Measurements from ENCODE around the gene CUX1. TPM values are rescaled to one million over a fixed set of nuclear protein-coding genes. Genes with fewer than 3 reads are reported as not detected.
A peak's percentile ranks its signal among the peaks of the same experiment; 100 is the strongest.

CUX1 gene
- total RNA-seq, 1 donor from 2014 or later: 101 TPM

DNA sequence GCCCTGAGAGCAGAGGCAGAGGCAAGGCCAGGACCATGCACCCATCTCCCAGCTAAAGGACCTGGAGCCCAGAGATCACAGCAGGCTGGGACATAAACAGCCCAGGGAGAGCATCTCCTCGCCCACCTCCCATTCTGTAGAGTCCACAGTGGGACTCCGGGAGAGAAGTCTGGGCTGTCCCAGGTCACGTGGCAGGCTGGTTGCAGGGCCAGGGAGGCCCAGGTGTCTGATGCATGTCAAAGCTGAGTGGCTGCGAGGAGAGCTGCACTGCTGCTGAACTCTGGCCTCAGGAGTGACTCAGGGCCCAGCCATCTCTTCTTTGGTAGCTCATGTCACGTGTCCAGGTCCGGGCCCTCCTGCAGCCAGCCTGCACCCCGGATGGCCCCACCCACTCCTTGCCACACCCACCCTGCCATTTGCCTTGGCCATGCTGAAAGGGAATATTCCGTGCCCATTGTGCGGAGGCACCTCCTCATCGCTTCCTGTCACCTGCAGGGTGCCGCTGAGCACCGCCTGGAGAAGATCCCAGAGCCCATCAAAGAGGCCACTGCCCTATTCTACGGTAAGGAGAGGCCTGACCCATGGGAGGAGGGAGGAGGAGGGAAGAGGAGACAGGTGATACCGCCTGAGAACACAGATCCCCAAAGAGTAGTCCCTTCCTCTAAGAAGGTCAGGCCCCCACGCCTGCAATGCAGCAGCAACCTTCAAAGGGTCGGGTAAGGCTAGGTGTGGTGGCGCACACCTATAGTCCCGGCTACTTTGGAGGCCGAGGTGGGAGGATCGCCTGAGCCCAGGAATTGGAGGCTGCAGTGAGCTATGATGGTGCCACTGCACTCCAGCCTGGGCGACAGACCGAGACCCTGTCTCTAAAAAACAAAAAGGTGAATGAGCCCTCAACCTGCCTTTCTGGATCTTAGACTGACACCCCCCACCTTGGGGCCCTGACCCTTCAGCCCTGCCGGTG, 456.6 kb downstream of the CUX1 start:
- Histone ChIP-seq H3K27me3 (no peaks in the 10 kb centered on the region), H3K36me3 (no peaks in the 10 kb centered on the region), H3K4me1 (no peaks in the 10 kb centered on the region), H3K27ac (no peak overlapping the region), H3K9me3 (no peaks in the 10 kb centered on the region), H3K4me3 (no peak overlapping the region)
- intact Hi-C loops (cut with DNase I): loop anchor here (5.0 kb wide), 2 partner anchors 672 to 912 kb away; partner anchors contain the start of gene COL26A1
- TF ChIP-seq, protein P1, sequence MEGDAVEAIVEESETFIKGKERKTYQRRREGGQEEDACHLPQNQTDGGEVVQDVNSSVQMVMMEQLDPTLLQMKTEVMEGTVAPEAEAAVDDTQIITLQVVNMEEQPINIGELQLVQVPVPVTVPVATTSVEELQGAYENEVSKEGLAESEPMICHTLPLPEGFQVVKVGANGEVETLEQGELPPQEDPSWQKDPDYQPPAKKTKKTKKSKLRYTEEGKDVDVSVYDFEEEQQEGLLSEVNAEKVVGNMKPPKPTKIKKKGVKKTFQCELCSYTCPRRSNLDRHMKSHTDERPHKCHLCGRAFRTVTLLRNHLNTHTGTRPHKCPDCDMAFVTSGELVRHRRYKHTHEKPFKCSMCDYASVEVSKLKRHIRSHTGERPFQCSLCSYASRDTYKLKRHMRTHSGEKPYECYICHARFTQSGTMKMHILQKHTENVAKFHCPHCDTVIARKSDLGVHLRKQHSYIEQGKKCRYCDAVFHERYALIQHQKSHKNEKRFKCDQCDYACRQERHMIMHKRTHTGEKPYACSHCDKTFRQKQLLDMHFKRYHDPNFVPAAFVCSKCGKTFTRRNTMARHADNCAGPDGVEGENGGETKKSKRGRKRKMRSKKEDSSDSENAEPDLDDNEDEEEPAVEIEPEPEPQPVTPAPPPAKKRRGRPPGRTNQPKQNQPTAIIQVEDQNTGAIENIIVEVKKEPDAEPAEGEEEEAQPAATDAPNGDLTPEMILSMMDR (IDR thresholded peaks at IDR 0.05): no peak
- no peak for DNase-seq (ENCODE audit: low spot score in 2 of 2)

DNA sequence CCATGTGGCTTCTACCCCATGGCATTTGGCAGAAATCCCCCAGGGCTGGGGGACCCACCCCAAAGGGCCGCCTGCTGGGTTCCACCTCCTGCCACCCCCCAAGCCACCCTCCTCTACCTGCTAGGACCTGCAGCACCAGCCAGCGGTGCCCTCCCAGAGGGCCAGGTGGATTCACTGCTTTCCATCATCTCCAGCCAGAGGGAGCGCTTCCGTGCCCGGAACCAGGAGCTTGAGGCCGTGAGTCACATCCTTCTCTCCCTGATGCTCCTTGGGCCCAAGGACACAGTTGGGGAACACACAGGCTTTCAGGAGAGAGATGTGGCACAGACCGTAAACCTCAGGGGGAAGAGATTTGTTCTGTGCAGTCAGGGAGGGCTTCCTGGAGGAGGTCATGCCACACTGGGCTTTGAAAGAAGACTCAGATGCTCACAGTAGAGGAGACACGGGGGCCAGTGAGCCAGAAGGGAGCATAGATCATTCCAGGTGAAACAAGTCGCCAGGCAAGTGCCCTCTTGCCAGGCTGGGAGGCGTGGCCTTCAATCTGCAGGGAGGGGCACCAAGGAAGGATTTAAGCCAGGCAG, 457.8 kb downstream of the CUX1 start:
- no peak for DNase-seq (ENCODE audit: low spot score in 2 of 2)
- no peak overlapping the region for H3K4me3 ChIP-seq
- H3K27ac ChIP-seq: no peak overlapping the region
- intact Hi-C loops (cut with DNase I): no loop called here
- no peaks in the 10 kb centered on the region for H3K36me3 ChIP-seq
- no peaks in the 10 kb centered on the region for H3K9me3 ChIP-seq
- no peaks in the 10 kb centered on the region for H3K4me1 ChIP-seq
- H3K27me3 ChIP-seq: no peaks in the 10 kb centered on the region
- TF ChIP-seq, protein P1 (IDR thresholded peaks at IDR 0.05): no peak

DNA sequence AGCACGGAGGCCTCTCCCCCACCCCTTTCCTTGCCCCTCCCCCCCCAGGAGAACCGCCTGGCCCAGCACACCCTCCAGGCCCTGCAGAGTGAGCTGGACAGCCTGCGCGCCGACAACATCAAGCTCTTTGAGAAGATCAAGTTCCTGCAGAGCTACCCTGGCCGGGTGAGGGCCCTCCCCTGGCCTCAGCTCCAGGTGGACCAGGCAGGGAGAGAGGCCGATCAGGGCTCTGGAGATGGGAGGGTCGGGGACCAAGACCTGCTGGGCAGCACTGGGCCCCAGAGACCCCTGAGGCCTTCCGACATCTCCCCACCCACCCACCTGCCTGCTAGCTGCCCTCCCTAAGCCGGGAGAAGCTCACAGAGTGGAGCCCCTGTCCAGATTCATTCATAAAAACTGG, 460.5 kb downstream of the CUX1 start:
- Histone ChIP-seq H3K36me3 (no peaks in the 10 kb centered on the region), H3K27ac (no peak overlapping the region), H3K4me1 (no peaks in the 10 kb centered on the region), H3K9me3 (no peaks in the 10 kb centered on the region), H3K27me3 (no peaks in the 10 kb centered on the region), H3K4me3 (no peak overlapping the region)
- DNase-seq (ENCODE audit: low spot score in 2 of 2): no peak
- TF ChIP-seq, protein P1 (IDR thresholded peaks at IDR 0.05): no peak
- intact Hi-C loops (cut with DNase I): no loop called here

DNA sequence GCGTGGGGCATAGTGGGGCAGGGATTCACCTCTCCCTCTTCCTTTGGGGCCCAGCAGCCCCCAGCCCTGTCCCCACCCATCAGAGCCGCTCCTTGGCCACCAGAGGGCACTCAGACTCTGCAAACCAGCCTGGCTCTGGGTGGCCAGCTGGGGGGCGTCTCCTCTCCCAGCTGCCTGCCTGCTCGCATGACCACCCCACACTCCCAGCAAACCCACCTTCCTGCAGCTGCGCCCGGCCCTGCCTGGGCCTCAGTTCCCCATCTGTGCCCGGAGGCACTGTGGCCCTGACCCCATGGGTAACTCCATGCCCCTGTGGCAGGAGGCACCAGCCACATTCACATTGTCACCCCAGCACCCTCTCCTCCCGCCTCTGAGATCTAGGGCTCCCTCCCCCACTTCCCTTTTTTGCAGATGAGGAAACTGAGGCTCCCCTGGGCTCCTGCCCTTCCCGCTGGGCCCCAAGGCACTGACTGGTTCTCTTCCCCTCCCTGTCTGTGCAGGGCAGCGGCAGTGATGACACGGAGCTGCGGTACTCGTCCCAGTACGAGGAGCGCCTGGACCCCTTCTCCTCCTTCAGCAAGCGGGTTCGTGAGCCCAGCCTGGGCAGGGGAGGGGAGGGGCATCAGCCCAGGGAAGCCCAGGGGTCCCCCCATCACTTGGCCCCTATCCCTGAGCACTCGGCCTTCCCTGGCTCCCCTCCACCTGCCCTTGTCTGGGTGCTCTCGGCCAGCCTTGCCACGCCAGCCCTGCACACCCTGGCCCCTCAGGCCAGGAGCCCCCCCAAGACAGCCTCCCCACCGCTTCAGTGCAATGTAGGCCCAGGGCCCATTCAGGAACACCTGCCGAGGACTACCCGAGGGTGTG, 462.3 kb downstream of the CUX1 start:
- Histone ChIP-seq H3K4me3 (no peak overlapping the region), H3K27ac (no peak overlapping the region), H3K4me1 (no peaks in the 10 kb centered on the region), H3K9me3 (no peaks in the 10 kb centered on the region), H3K36me3 (no peaks in the 10 kb centered on the region), H3K27me3 (no peaks in the 10 kb centered on the region)
- TF ChIP-seq, protein P1 (IDR thresholded peaks at IDR 0.05): peak; percentile 53 to 84 (median 70)
- intact Hi-C loops (cut with DNase I): loop anchor here (1.0 kb wide), 1 partner anchor 111 kb away; no protein-coding TSS in a partner anchor
- DNase-seq (ENCODE audit: low spot score in 2 of 2): no peak

DNA sequence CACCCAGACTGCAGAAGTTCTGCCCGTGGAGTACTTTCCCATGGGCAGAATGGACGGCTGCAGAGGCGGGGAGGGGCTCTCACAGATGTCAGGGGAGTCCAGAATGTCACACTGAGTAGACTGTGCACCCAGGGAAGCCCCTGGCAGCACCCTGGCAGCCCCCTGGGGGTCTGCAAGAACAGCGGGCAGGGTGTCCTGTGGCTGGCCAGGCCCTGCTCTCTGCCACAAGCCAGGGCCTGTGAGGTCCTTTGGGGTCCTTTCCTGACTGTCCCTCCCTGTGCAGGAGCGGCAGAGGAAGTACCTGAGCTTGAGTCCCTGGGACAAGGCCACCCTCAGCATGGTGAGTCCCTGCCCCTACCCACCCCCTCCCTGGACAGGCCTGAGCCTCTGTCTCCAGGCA, 463.1 kb downstream of the CUX1 start:
- Histone ChIP-seq H3K9me3 (no peaks in the 10 kb centered on the region), H3K27me3 (no peaks in the 10 kb centered on the region), H3K27ac (no peak overlapping the region), H3K4me3 (no peak overlapping the region), H3K36me3 (no peaks in the 10 kb centered on the region), H3K4me1 (no peaks in the 10 kb centered on the region)
- intact Hi-C loops (cut with DNase I): no loop called here
- TF ChIP-seq, protein P1 (IDR thresholded peaks at IDR 0.05): no peak
- no peak for DNase-seq (ENCODE audit: low spot score in 2 of 2)
